ENCODE measurements around the gene BBX. TPM values are rescaled to one million over a fixed set of nuclear protein-coding genes. Genes with fewer than 3 reads are reported as not detected.

BBX gene
- total RNA-seq, 1 donor from 2014 or later, result 41.3 TPM

DNA sequence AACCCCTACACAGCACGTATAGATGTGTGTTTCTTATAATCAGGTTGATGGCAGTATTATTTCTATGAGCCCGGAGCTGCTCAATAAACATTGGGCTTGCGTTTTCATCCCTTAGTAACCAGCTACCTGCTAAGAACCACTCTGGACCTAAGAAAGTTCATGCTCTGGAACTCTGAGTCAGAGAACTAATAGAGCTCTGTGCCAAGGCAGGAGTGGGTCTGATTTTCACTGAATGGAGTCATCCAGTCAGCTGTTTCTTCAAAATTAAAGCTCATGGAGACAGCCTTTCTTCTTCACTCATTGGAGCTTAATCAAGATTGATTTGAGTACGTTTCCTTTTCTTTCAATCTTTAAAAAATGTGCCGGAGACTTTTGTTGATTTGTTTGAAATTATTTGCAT lies 145.7 kb downstream of the BBX start:
- Histone ChIP-seq H3K4me3 (no peak overlapping the region), H3K27ac (replicated peaks) (no peak overlapping the region), H3K27me3 (ENCODE audit: low read depth) (no peaks in the 10 kb centered on the region), H3K4me1 (peaks cover 25% of the 10 kb centered on the region), H3K9me3 (replicated peaks) (no peaks in the 10 kb centered on the region), H3K36me3 (peaks cover 4% of the 10 kb centered on the region)
- TF ChIP-seq, protein P1, sequence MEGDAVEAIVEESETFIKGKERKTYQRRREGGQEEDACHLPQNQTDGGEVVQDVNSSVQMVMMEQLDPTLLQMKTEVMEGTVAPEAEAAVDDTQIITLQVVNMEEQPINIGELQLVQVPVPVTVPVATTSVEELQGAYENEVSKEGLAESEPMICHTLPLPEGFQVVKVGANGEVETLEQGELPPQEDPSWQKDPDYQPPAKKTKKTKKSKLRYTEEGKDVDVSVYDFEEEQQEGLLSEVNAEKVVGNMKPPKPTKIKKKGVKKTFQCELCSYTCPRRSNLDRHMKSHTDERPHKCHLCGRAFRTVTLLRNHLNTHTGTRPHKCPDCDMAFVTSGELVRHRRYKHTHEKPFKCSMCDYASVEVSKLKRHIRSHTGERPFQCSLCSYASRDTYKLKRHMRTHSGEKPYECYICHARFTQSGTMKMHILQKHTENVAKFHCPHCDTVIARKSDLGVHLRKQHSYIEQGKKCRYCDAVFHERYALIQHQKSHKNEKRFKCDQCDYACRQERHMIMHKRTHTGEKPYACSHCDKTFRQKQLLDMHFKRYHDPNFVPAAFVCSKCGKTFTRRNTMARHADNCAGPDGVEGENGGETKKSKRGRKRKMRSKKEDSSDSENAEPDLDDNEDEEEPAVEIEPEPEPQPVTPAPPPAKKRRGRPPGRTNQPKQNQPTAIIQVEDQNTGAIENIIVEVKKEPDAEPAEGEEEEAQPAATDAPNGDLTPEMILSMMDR (IDR thresholded peaks at IDR 0.05; ENCODE audit: borderline replicate concordance), result no peak
- intact Hi-C loops (cut with micrococcal nuclease), result no loop called here
- no peak for DNase-seq

DNA sequence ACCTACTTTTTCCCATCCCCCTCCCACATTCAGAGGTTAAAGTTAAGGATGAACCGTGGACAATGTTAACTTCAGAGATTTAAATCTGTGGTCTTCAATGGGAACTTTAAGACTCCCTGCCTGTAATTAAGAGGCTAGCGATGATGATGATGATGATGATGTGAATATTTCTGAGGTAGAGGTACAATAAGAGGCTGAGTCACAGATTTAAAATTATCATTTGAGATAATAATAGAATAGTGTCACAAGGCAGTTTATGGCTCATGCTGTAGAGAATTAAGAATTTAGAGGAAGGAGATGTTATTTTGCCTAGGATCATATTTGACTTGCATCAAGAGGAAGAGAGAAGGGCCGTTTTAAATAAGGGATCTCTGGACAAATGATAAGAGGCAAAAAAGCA lies 146.2 kb downstream of the BBX start:
- Histone ChIP-seq H3K9me3 (replicated peaks) (no peaks in the 10 kb centered on the region), H3K36me3 (peaks cover 4% of the 10 kb centered on the region), H3K27ac (replicated peaks) (no peak overlapping the region), H3K27me3 (ENCODE audit: low read depth) (no peaks in the 10 kb centered on the region), H3K4me3 (no peak overlapping the region), H3K4me1 (peaks cover 24% of the 10 kb centered on the region)
- DNase-seq, result no peak
- intact Hi-C loops (cut with micrococcal nuclease), result no loop called here
- TF ChIP-seq, protein P1 (IDR thresholded peaks at IDR 0.05; ENCODE audit: borderline replicate concordance), result no peak

DNA sequence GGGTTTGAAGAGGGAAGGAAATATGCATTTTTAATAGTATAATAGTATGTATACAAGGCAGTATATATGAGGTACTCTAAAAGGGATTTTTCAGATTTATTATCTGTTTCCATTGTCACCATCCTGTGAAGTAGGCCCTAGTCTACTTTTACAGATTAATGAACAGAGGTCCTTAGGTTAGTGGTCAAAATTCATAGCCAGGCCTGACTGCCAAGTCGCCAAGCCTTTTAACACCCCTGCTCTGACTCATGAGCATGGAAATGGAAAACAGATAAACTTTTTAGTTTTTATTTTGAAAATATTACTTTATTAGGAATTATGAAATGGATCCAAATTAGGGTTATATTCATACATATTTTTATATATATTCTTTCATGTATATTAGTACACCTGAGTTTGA lies 146.9 kb downstream of the BBX start:
- peaks cover 24% of the 10 kb centered on the region for H3K4me1 ChIP-seq
- TF ChIP-seq, protein P1 (IDR thresholded peaks at IDR 0.05; ENCODE audit: borderline replicate concordance), result no peak
- no peak overlapping the region for H3K4me3 ChIP-seq
- H3K9me3 ChIP-seq (replicated peaks), result no peaks in the 10 kb centered on the region
- no peak overlapping the region for H3K27ac ChIP-seq (replicated peaks)
- intact Hi-C loops (cut with micrococcal nuclease), result loop anchor here (10.0 kb wide), 1 partner anchor 175 kb away; no protein-coding TSS in a partner anchor
- peaks cover 4% of the 10 kb centered on the region for H3K36me3 ChIP-seq
- H3K27me3 ChIP-seq (ENCODE audit: low read depth), result no peaks in the 10 kb centered on the region
- no peak for DNase-seq

DNA sequence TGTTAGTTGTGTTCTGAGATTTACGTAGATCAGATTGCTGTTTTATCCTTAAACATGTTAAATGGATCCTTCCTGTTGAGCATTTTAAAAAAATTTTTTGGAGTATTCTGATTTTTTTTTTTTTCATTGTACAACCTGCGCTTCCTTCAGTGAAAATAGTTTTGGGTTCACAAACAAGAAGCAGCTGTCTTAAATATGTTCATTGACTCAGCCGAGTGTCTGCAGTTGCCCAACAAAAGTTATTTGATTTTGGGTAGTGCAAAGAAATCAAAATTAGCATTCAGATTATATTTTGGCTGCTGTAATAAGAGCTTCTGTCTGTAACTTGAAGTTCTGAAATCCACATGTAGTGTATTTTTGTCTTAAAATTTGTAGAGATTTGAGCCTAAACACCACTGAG lies 148.2 kb downstream of the BBX start:
- Histone ChIP-seq H3K27ac (replicated peaks) (no peak overlapping the region), H3K36me3 (peaks cover 4% of the 10 kb centered on the region), H3K27me3 (ENCODE audit: low read depth) (no peaks in the 10 kb centered on the region), H3K4me3 (no peak overlapping the region), H3K4me1 (peaks cover 24% of the 10 kb centered on the region), H3K9me3 (replicated peaks) (no peaks in the 10 kb centered on the region)
- intact Hi-C loops (cut with micrococcal nuclease), result loop anchor here (10.0 kb wide), 1 partner anchor 174 kb away; no protein-coding TSS in a partner anchor
- DNase-seq, result no peak
- TF ChIP-seq, protein P1 (IDR thresholded peaks at IDR 0.05; ENCODE audit: borderline replicate concordance), result no peak

DNA sequence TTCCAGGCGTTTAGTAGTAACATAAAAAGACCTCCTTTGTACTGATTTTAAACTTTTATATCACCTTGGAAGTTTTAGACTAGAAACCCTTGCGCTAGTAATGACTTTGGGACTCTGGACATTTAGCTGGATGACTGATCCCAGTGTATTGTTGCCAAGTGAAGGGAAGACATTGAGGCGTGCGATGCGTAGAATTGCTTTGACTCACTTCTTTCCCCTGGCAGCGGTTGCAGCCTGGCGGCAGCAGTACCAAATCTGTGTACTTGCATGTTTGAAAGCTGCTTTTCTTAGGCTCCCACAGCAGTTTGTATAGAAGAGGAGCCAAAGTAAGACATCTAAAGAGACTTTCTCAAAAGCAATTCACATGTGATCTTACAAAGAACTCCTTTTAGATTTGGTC lies 151.6 kb downstream of the BBX start:
- TF ChIP-seq, protein P1 (IDR thresholded peaks at IDR 0.05; ENCODE audit: borderline replicate concordance), result no peak
- Histone ChIP-seq H3K4me1 (peaks cover 23% of the 10 kb centered on the region), H3K27me3 (ENCODE audit: low read depth) (no peaks in the 10 kb centered on the region), H3K36me3 (no peaks in the 10 kb centered on the region), H3K9me3 (replicated peaks) (no peaks in the 10 kb centered on the region), H3K4me3 (no peak overlapping the region), H3K27ac (replicated peaks) (no peak overlapping the region)
- DNase-seq, result no peak
- intact Hi-C loops (cut with micrococcal nuclease), result loop anchor here (10.0 kb wide), 1 partner anchor 170 kb away; no protein-coding TSS in a partner anchor

Data from left ventricle myocardium inferior (tissue), 1 donor.